DMS79 treated with DMSO at 0.1 percent for 48 hours (cell line): ENCODE data around the gene NKD1.

Source experiments
- DNase-seq: peaks from one replicate; lab custom pipeline; 2025; lab: John Stamatoyannopoulos, UW

The NKD1 gene

GRCh38 chr16:50675686-50676610 lies 127.8 kb downstream of the NKD1 start:
- DNase-seq = no peak

GRCh38 chr16:50676684-50677225 lies 128.6 kb downstream of the NKD1 start:
- no peak for DNase-seq

GRCh38 chr16:50677351-50677750 lies 129.2 kb downstream of the NKD1 start:
- no peak for DNase-seq

- no peak for DNase-seq
These were observed 130.3 kb downstream of the NKD1 start for GRCh38 chr16:50678531-50678930.

- no peak for DNase-seq
These were observed 131.1 kb downstream of the NKD1 start for GRCh38 chr16:50679266-50679665.

GRCh38 chr16:50679676-50680555 lies 131.7 kb downstream of the NKD1 start:
- DNase-seq = no peak

GRCh38 chr16:50680556-50680893 lies 132.3 kb downstream of the NKD1 start:
- no peak for DNase-seq

GRCh38 chr16:50681021-50681885 lies 133.1 kb downstream of the NKD1 start, which contains the start of gene SNX20:
Gene SNX20 (minus strand): TSS chr16:50681312. CDS start chr16:50677526, 3,786 bp downstream.
- no peak for DNase-seq

GRCh38 chr16:50683689-50684374 lies 135.6 kb downstream of the NKD1 start:
- no peak for DNase-seq

GRCh38 chr16:50684823-50685461 lies 136.7 kb downstream of the NKD1 start:
- no peak for DNase-seq

GRCh38 chr16:50685462-50686063 lies 137.4 kb downstream of the NKD1 start:
- no peak for DNase-seq

GRCh38 chr16:50688083-50688482 lies 139.9 kb downstream of the NKD1 start:
- no peak for DNase-seq

GRCh38 chr16:50688867-50689266 lies 140.7 kb downstream of the NKD1 start:
- no peak for DNase-seq

- no peak for DNase-seq
These were observed 142.0 kb downstream of the NKD1 start for GRCh38 chr16:50690177-50690576.

GRCh38 chr16:50692644-50692998 lies 144.4 kb downstream of the NKD1 start:
- DNase-seq = no peak

GRCh38 chr16:50692999-50693781 lies 145.0 kb downstream of the NKD1 start, which contains the start of gene NOD2:
Gene NOD2 (plus strand): TSS chr16:50693606. CDS start chr16:50699496, 5,890 bp downstream.
- DNase-seq = no peak

GRCh38 chr16:50694206-50694605 lies 146.0 kb downstream of the NKD1 start:
- DNase-seq = no peak

GRCh38 chr16:50695017-50696000 lies 147.1 kb downstream of the NKD1 start:
- DNase-seq = no peak
